ENCODE measurements around the gene RBCK1.
"Not testable (repeated sequence)": the region's sequence is repeated elsewhere in the genome, so short reads cannot be mapped to it uniquely, and the experiment has no call there.

Gene RBCK1

GRCh38 chr20:472889-473292 is 64.8 kb downstream of the RBCK1 start:
- no peak for DNase-seq (ENCODE audit: low spot score)

GRCh38 chr20:474581-474980 is 66.5 kb downstream of the RBCK1 start:
- no peak for DNase-seq (ENCODE audit: low spot score)

- no peak for DNase-seq (ENCODE audit: low spot score)
These were observed 67.6 kb downstream of the RBCK1 start for GRCh38 chr20:475463-476357.

DNA sequence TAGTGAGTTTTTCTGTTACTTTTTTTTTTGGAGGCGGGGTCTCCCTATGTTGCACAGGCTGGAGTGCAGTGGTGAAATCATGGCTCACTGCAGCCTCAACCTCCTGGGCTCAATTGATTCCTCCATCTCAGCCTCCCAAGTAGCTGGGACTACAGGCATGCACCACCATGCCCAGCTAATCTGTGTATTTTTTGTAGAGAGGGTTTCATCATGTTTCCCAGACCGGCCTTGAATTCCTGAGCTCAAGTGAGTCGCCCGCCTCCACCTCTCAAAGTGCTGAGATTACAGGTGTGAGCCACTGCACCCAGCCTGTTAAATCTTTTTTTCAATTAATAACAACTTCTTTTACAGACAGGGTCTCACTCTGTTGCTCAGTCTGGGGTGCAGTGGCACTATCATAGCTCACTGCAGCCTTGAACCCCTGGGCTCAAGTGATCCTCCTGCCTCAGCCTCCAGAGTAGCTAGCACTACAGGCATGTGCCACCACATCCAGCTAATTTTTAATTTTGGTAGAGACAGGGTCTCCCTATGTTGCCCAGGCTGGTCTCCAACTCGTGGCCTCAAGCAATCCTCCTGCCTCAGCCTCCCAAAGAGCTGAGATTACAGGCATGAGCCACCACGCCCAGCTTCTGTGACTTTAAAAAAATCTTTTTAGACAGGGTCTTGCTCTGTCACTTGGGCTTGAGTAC is 68.6 kb downstream of the RBCK1 start:
- not testable (repeated sequence) for DNase-seq (ENCODE audit: low spot score)

- no peak for DNase-seq (ENCODE audit: low spot score)
These were observed 70.2 kb downstream of the RBCK1 start for GRCh38 chr20:478010-478948.

- DNase-seq (ENCODE audit: low spot score): peak; percentile 54
These were observed 70.9 kb downstream of the RBCK1 start for GRCh38 chr20:478949-479429.

DNA sequence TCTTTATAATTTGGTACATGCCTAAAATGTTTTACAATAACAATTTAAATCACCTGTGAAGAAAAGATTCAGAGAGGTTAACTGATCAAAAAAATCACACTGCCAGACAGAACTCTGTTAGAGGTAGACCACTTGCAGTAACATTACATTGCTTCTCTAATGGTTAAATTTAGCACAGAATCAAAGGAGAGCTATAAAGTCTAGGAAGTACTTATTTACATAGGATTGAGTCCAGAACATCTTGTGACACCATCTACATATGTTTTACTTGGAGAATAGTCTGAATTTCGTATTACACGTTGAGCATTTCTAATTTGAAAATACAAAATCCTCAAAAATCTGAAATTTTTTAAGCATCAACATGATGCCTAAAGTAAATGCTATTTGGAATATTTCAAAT is 71.4 kb downstream of the RBCK1 start:
- DNase-seq (ENCODE audit: low spot score): no peak

- DNase-seq (ENCODE audit: low spot score): no peak
These were observed 71.9 kb downstream of the RBCK1 start for GRCh38 chr20:480044-480443.

GRCh38 chr20:481167-481566 is 73.1 kb downstream of the RBCK1 start:
- DNase-seq (ENCODE audit: low spot score): no peak

Measured in D341Med (cell line).